ENCODE data around the gene PUS10. TPM values are rescaled to one million over a fixed set of nuclear protein-coding genes. Genes with fewer than 3 reads are reported as not detected.

The PUS10 gene
- total and polyA plus RNA-seq, 2 of the 8 experiments (the other 6 are each of a cell fraction or from before 2014, with no cell fraction given) = 1.3 to 3.1 TPM

DNA sequence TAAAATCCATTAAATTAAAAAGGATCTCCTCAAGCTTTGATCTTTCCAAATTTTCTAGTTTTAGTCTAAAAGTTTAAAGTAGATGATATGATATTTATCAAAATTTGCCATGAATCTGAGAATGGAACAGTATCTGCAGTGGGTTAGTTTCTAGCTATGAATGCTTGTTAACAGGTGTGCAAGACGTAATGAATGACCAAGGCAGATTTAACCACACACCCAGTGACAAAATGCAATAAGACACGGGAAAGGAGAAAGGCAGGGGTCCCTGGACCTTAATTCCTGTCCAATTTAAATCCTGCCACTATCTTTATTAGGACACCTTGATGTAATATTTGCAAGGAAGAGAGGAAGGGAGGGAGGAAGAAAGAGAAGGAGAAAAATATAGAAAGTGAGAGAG lies 31.0 kb downstream of the PUS10 start (continued):
- TF ChIP-seq NANOG (IDR thresholded peaks at IDR 0.05; ENCODE audit: insufficient read depth, low read depth, low read length, poor library complexity, severe bottlenecking) (no peak), SRF (IDR thresholded peaks at IDR 0.05; ENCODE audit: low read depth, low read length) (no peak), SUZ12 (IDR thresholded peaks at IDR 0.05; ENCODE audit: low read length) (no peak)
